ENCODE results near the gene HBB.
"Not testable (repeated sequence)": the region's sequence is repeated elsewhere in the genome, so short reads cannot be mapped to it uniquely, and the experiment has no call there.

The HBB gene

DNA sequence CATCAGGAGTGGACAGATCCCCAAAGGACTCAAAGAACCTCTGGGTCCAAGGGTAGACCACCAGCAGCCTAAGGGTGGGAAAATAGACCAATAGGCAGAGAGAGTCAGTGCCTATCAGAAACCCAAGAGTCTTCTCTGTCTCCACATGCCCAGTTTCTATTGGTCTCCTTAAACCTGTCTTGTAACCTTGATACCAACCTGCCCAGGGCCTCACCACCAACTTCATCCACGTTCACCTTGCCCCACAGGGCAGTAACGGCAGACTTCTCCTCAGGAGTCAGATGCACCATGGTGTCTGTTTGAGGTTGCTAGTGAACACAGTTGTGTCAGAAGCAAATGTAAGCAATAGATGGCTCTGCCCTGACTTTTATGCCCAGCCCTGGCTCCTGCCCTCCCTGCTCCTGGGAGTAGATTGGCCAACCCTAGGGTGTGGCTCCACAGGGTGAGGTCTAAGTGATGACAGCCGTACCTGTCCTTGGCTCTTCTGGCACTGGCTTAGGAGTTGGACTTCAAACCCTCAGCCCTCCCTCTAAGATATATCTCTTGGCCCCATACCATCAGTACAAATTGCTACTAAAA lies at the start of gene HBB:
TSS of gene HBB (minus strand) at position 340 of the 579 bp plus-strand sequence. CDS start at position 290, 50 bp downstream.
- DNase-seq: peak in 1 of 10 donors; percentile 61

GRCh38 chr11:5275369-5276110 lies 48.7 kb upstream of the HBB start:
- DNase-seq: no peak
- intact Hi-C loops (cut with DNase I): no loop called here

More for the DNA sequence above, at the start of gene HBB:
- intact Hi-C loops (cut with DNase I): no loop called here

- no peak for DNase-seq
- intact Hi-C loops (cut with DNase I): no loop called here
Observed at GRCh38 chr11:5274395-5274794, 47.5 kb upstream of the HBB start.

- DNase-seq: no peak
- intact Hi-C loops (cut with DNase I): no loop called here
Observed at GRCh38 chr11:5272395-5273017, 45.6 kb upstream of the HBB start.

DNA sequence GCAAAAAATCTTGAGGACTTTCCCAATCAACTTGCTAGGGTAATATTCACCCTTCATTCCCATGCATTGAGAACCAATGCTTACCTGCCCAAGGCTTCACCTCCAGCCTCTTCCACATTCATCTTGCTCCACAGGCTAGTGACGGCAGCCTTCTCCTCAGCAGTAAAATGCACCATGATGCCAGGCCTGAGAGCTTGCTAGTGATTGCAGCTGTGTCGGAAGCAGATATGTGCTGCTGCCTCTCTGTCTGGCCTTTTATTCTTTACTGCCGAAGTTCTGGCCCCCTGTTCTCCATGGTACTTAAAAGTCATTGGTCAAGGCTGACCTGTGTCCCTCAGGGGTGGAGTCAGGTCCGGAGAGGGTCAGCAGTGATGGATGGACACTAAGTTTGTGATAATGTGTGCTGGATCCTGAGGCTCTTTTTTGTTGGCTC lies 42.9 kb upstream of the HBB start, which contains the start of gene HBE1:
TSS of gene HBE1 (minus strand) at position 231 of the 433 bp plus-strand sequence. CDS start at position 176, 55 bp downstream.
- intact Hi-C loops (cut with DNase I): no loop called here
- DNase-seq: no peak

DNA sequence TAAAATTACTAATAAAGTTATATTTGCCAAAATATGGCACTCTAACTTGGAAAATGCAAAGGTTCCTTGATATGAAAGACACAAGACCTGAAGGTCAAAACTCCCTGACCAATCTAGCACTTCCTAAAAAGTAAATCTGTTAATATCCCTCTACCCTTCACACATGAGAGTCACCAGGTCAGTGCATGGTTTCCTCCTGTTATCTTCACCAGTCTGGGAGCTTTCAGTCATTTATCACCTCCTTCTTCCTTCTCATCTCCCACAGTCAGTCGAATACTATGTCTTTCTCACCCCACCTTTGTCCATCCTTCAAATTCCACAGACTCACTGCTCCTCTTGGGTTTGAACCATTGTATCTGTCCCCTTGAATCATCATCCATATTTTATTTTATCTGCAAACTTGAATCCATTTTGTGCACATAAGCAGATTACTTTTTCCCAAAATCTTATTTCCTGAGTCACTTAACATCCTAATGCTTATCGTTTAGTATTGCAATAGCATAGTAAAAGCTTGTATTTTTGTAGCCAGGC lies 40.2 kb upstream of the HBB start:
- intact Hi-C loops (cut with DNase I): no loop called here
- no peak for DNase-seq

- DNase-seq: no peak
- intact Hi-C loops (cut with DNase I): no loop called here
Observed at GRCh38 chr11:5266609-5267008, 39.7 kb upstream of the HBB start.

DNA sequence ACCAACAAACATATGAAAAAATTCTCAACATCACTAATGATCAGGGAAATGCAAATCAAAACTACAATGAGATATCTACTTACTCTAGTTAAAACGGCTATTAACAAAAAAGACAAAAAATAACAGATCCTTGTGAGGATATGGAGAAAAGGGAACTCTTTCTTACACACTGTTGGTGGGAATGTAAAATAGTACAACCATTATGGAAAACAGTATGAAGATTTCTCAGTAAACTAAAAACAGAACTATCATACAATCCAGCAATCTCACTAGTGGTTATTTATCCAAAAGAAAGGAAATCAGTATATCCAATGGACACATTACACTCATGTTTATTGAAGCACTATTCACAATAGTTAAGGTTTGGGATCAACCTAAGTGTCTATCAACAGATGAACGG lies 39.0 kb upstream of the HBB start:
- intact Hi-C loops (cut with DNase I): no loop called here

GRCh38 chr11:5258543-5259262 lies 31.8 kb upstream of the HBB start:
- intact Hi-C loops (cut with DNase I): no loop called here
- no peak for DNase-seq

More for the DNA sequence above, 39.0 kb upstream of the HBB start:
- no peak for DNase-seq

DNA sequence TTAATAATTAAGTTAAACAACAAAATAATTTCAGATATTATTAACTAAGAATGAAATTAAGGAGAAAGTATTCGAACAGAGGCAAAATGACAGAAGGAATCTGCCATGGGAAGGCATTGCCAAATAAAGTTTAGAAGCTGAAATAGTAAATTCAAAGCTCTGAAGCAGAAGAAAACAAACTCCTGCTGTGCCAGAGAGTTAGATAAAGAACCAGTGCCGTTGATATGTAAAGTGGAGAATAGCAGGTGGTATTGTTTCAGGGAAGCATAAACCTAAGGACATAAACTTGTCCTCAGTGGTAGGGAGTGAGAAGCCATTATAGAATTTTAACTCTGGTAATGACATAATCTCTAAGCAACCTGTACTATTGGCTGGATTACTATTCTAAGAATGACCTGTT lies 30.4 kb upstream of the HBB start:
- DNase-seq: no peak
- intact Hi-C loops (cut with DNase I): no loop called here

DNA sequence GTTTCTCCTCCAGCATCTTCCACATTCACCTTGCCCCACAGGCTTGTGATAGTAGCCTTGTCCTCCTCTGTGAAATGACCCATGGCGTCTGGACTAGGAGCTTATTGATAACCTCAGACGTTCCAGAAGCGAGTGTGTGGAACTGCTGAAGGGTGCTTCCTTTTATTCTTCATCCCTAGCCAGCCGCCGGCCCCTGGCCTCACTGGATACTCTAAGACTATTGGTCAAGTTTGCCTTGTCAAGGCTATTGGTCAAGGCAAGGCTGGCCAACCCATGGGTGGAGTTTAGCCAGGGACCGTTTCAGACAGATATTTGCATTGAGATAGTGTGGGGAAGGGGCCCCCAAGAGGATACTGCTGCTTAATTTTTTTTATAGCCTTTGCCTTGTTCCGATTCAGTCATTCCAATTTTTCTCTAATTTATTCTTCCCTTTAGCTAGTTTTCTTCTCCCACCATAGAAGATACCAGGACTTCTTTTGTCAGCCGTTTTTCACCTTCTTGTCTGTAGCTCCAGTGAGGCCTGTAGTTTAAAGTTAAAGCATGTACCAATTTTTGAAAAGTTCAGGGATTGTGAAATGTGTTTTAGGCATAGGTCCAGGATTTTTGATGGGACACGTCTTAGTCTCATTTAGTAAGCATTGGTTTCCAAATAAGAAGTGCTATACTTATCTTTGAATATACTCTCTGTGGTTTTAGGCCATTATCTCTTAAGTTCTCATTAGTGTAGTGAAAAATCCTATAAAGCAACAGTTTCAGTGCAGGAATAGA lies 28.0 kb upstream of the HBB start, which contains the start of gene HBG2:
TSS of gene HBG2 (minus strand) at position 136 of the 768 bp plus-strand sequence. CDS start at position 83, 53 bp downstream.
- DNase-seq; intact Hi-C loops (cut with DNase I): not testable (repeated sequence)

- intact Hi-C loops (cut with DNase I): not testable (repeated sequence)
Observed at GRCh38 chr11:5254023-5254422, 27.2 kb upstream of the HBB start.

GRCh38 chr11:5253440-5253839 lies 26.6 kb upstream of the HBB start:
- intact Hi-C loops (cut with DNase I); DNase-seq: not testable (repeated sequence)

More at GRCh38 chr11:5254023-5254422, 27.2 kb upstream of the HBB start:
- not testable (repeated sequence) for DNase-seq

DNA sequence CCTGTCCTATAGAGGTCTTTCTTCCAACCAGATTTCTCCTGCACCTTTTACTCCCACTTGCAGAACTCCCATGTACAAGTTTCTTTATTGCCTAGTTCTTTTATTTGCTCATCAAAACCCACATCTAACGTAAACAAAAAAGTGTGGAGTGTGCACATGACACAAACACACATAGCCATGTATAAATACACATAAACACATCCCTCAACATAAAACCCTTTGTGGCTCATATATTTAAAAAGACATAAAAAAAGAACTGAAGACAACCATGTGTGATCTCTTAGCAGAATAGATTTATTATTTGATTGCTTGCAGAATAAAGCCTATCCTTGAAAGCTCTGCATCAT lies 26.0 kb upstream of the HBB start:
- no peak for DNase-seq
- intact Hi-C loops (cut with DNase I): no loop called here

DNA sequence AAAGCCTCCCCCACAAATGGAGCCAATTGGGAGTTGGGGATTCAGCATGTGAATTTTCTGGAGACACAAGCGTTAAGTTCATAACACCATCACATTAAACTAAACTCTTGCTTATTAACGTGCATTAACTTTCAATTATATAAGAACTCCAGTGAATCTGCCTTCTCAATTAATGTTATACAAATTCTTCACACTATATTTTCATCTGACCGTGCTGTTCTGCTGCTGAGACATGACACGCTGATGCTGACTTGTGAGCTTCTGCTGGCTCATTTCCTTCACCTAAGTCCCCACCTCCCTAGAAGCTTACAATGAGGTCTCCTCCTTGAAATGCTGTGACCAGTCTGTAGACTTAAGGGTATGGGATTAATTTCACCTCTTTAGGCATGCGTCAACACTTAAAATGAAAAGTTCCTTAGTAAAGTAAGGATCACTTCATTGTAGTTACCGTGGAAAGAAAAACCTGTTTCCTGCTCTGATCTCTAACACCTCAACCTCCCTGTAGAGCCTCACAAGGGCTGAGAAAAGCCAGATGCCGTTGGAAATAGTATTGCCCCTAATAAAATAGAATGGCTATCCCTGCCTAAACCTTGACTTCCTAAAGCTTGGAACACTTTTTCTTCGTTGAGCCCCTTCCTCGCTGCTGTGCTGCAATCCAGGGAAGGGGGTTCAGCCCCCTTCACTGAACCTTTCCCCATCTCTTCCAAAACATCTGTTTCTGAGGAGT lies 25.5 kb upstream of the HBB start:
- DNase-seq: no peak
- intact Hi-C loops (cut with DNase I): no loop called here

DNA sequence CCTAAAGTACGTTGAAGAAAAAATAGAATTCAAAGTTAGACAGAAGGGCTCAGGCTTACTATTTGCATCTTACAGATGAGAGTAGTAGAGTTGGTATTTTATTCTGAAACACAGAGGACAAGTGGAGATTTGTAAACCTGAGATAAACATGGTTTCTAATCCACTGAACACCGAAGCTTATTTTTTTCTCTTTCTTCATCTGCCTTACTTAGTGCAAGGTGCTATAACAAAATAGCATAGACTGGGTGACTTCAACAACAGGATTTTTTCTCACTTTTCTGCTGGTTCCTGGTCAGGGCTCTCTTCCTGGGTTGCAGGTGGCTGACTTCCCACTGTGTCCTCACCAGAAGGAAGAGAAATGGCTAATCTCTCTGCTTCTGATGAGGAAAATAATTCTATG lies 24.9 kb upstream of the HBB start:
- DNase-seq: no peak
- intact Hi-C loops (cut with DNase I): no loop called here

GRCh38 chr11:5250543-5251204 lies 23.8 kb upstream of the HBB start:
- intact Hi-C loops (cut with DNase I): no loop called here
- DNase-seq: no peak

- intact Hi-C loops (cut with DNase I); DNase-seq: not testable (repeated sequence)
Observed at GRCh38 chr11:5249807-5250396, 23.0 kb upstream of the HBB start, which contains the start of gene HBG1. TSS of gene HBG1 (minus strand) at chr11:5249857. CDS start at chr11:5249804, 53 bp downstream.
